Ovary (tissue), 9 donors: ENCODE results near the gene XPNPEP2. TPM values are rescaled to one million over a fixed set of nuclear protein-coding genes. Genes with fewer than 3 reads are reported as not detected.

Experiments used
- DNase-seq, 5 donors: peaks; one replicate each; pipeline ENCODE4 v3.0.0-alpha.2; 2019 to 2020
- H3K27ac ChIP-seq, 2 donors: fragments of 200-600 bp; one replicate each; pipeline versions ENCODE4 v1.5.1 to v1.8.0; 2019 to 2022
- H3K27me3 ChIP-seq: fragments of 200-600 bp; one replicate; pipeline ENCODE4 v1.8.0; 2022
- H3K36me3 ChIP-seq: fragments of 200-600 bp; sonication (generic); one replicate; pipeline ENCODE4 v1.5.1; 2019
- H3K4me1 ChIP-seq: one replicate; pipeline ENCODE4 v1.8.1; 2013; ENCODE audit warnings: mild to moderate bottlenecking, moderate library complexity; ENCODE audit not compliant: insufficient read depth
- H3K4me3 ChIP-seq: fragments of 200-600 bp; sonication (generic); one replicate; pipeline ENCODE4 v1.5.1; 2017
- H3K9me3 ChIP-seq, 2 donors: fragments of 200-600 bp in 1 of 2; sonication (generic) in 1 of 2; one replicate each; pipeline versions ENCODE4 v1.5.1 to v1.8.1; 2013 to 2019; ENCODE audit warnings: mild to moderate bottlenecking in 1 of 2, moderate library complexity in 1 of 2
- CTCF ChIP-seq, 3 donors: fragments of 450-650 bp in 2 of 3; fragments of 200-600 bp in 1 of 3; IDR thresholded peaks; one replicate each; pipeline versions ENCODE4 v1.5.1 to v1.8.0; 2016 to 2022; ENCODE audit warnings: antibody characterized with exemption in 3 of 3, mild to moderate bottlenecking in 1 of 3
- EP300 ChIP-seq: sonication (generic); formaldehyde crosslinking; IDR thresholded peaks from one replicate; pipeline ENCODE4 v1.6.1; 2017; ENCODE audit warnings: antibody characterized with exemption
- POLR2A ChIP-seq: fragments of 450-650 bp; IDR thresholded peaks from one replicate; pipeline ENCODE4 v1.6.1; 2017; ENCODE audit warnings: antibody characterized with exemption, mild to moderate bottlenecking, moderate library complexity
- WGBS, 3 donors: extraction: QIAGEN DNeasy Blood & Tissue Kit in 1 of 3; methylation state at CpG; one replicate each; pipeline versions ENCODE4 v1.1.5 to v1.1.7; 2013 to 2017; 5-methylcytosine and 5-hydroxymethylcytosine counted together
- intact Hi-C, 4 donors: fragments of 100-400 bp; cut with DNase I; formaldehyde crosslinking; loops; one replicate each; pipeline versions ENCODE4 v1.11.0 to v1.15.1; 2022 to 2023
- polyA plus RNA-seq, 2 donors: library from polyadenylated mRNA; stranded (reverse); fragments of 200-250 nt in 1 of 2; fragments of 350-450 nt in 1 of 2; fragmentation: Illumina TruSeq in 1 of 2; extraction: RNeasy Lipid Tissue Mini Kit (QIAGEN cat#74804) in 1 of 2; gene quantifications; one replicate each; pipeline ENCODE4 v1.2.3, GENCODE V29; 2013 to 2014
- total RNA-seq, 7 donors: library from RNA; depleted of rRNA in 2 of 7; stranded (reverse); fragments of >200 nt in 2 of 7; fragmentation: NEBNext Ultra II Directional in 3 of 7; extraction: Animal tissue kit (Norgen Biotek cat#: 25700) in 3 of 7; gene quantifications; one replicate each; pipeline versions ENCODE4 v1.1.0 to v1.2.4, GENCODE V29; 2016 to 2023
- donor health status: DM: no; HTN: no; CAD: no; lungs with moderate emphysema.
- donor health status: DM: no; HTN: no; CAD: no.
- donor health status: Bipolar disorder and iron deficiency.
- donor health status: DM: yes; HTN: yes; CAD: no.
- donor health status: DM: no; HTN: no; CAD: no.
- donor health status: DM: yes; HTN: yes; CAD: no.

The XPNPEP2 gene
- total and polyA plus RNA-seq, 9 donors, result 0.28 to 6.4 (median 1.4) TPM

GRCh38 chrX:129798888-129799287 is 60.1 kb downstream of the XPNPEP2 start:
- intact Hi-C loops, result no loop called here
- no peak overlapping the region for H3K27ac ChIP-seq
- H3K36me3 ChIP-seq, result no peaks in the 10 kb centered on the region
- DNase-seq, result no peak
- no peak for TF ChIP-seq POLR2A
- no peak for TF ChIP-seq CTCF (IDR thresholded peaks at IDR 0.05)
- no peak for TF ChIP-seq EP300
- WGBS, 3 donors, result 64 to 78% (median 77%) methylated on average over 5 of the region's 5 CpGs
- no peaks in the 10 kb centered on the region for H3K4me1 ChIP-seq
- no peaks in the 10 kb centered on the region for H3K27me3 ChIP-seq
- no peaks in the 10 kb centered on the region for H3K9me3 ChIP-seq
- H3K4me3 ChIP-seq, result no peak overlapping the region

- no peak for TF ChIP-seq EP300
- no peak for TF ChIP-seq POLR2A
- no peak for TF ChIP-seq CTCF (IDR thresholded peaks at IDR 0.05)
- H3K27me3 ChIP-seq, result no peaks in the 10 kb centered on the region
- H3K4me1 ChIP-seq, result no peaks in the 10 kb centered on the region
- H3K36me3 ChIP-seq, result no peaks in the 10 kb centered on the region
- no peak overlapping the region for H3K4me3 ChIP-seq
- intact Hi-C loops, result no loop called here
- 40 to 65% (median 63%) methylated on average over 4 of the region's 4 CpGs for WGBS, 3 donors
- no peak for DNase-seq
- H3K9me3 ChIP-seq, result no peaks in the 10 kb centered on the region
- H3K27ac ChIP-seq, result no peak overlapping the region
Measured at GRCh38 chrX:129800186-129800585, 61.4 kb downstream of the XPNPEP2 start.

- DNase-seq, result no peak
- no peak overlapping the region for H3K4me3 ChIP-seq
- 18 to 24% (median 21%) methylated on average over 1 of the region's 1 CpG for WGBS, 3 donors
- H3K9me3 ChIP-seq, result no peaks in the 10 kb centered on the region
- no peak overlapping the region for H3K27ac ChIP-seq
- H3K27me3 ChIP-seq, result no peaks in the 10 kb centered on the region
- H3K4me1 ChIP-seq, result no peaks in the 10 kb centered on the region
- TF ChIP-seq CTCF (IDR thresholded peaks at IDR 0.05), result no peak
- TF ChIP-seq POLR2A, result no peak
- no peak for TF ChIP-seq EP300
- intact Hi-C loops, result no loop called here
- no peaks in the 10 kb centered on the region for H3K36me3 ChIP-seq
Measured at GRCh38 chrX:129802863-129803262, 64.1 kb downstream of the XPNPEP2 start.

- H3K36me3 ChIP-seq, result no peaks in the 10 kb centered on the region
- 63 to 79% (median 69%) methylated on average over 4 of the region's 4 CpGs for WGBS, 3 donors
- H3K27me3 ChIP-seq, result no peaks in the 10 kb centered on the region
Measured at GRCh38 chrX:129804806-129805205, 66.0 kb downstream of the XPNPEP2 start.

GRCh38 chrX:129808158-129808828 is 69.5 kb downstream of the XPNPEP2 start:
- 40 to 55% (median 53%) methylated on average over 2 of the region's 2 CpGs for WGBS, 3 donors
- H3K9me3 ChIP-seq, result no peaks in the 10 kb centered on the region
- H3K36me3 ChIP-seq, result no peaks in the 10 kb centered on the region
- H3K4me1 ChIP-seq, result no peaks in the 10 kb centered on the region
- no peaks in the 10 kb centered on the region for H3K27me3 ChIP-seq
- intact Hi-C loops, result no loop called here
- DNase-seq, result no peak
- H3K27ac ChIP-seq, result no peak overlapping the region
- no peak overlapping the region for H3K4me3 ChIP-seq
- no peak for TF ChIP-seq POLR2A
- TF ChIP-seq CTCF (IDR thresholded peaks at IDR 0.05), result no peak
- TF ChIP-seq EP300, result no peak

More at GRCh38 chrX:129804806-129805205, 66.0 kb downstream of the XPNPEP2 start:
- no peaks in the 10 kb centered on the region for H3K4me1 ChIP-seq
- no peaks in the 10 kb centered on the region for H3K9me3 ChIP-seq
- TF ChIP-seq EP300 (no peak), POLR2A (no peak)
- H3K27ac ChIP-seq, result no peak overlapping the region
- intact Hi-C loops, result no loop called here
- no peak overlapping the region for H3K4me3 ChIP-seq
- no peak for DNase-seq
